Gastrocnemius medialis (tissue), 4 donors: ENCODE results near the gene S1PR3. TPM values are rescaled to one million over a fixed set of nuclear protein-coding genes. Genes with fewer than 3 reads are reported as not detected.

Experiments used
- ATAC-seq, 2 donors: fragments of 150-250 bp; one replicate each; pipeline ENCODE4 v1.9.1; 2016
- DNase-seq, 2 donors: peaks; one replicate each; pipeline ENCODE4 v3.0.0-alpha.2; 2019
- H3K27ac ChIP-seq, 4 donors: fragments of 200-600 bp; sonication (generic); 1 replicate in 1 of 4; 2 replicates in 3 of 4; pipeline ENCODE4 v1.5.1; 2016 to 2018; ENCODE audit warnings: mild to moderate bottlenecking in 2 of 4, moderate library complexity in 1 of 4
- H3K27me3 ChIP-seq, 3 donors: fragments of 200-600 bp; sonication (generic) in 2 of 3; 1 replicate in 1 of 3; 2 replicates in 2 of 3; pipeline versions ENCODE4 v1.5.1 to v1.6.0; 2016 to 2019; ENCODE audit warnings: mild to moderate bottlenecking in 1 of 3, moderate library complexity in 1 of 3
- H3K36me3 ChIP-seq, 2 donors: fragments of 200-600 bp; sonication (generic) in 1 of 2; one replicate each; pipeline ENCODE4 v1.5.1; 2017 to 2018
- H3K4me1 ChIP-seq, 2 donors: fragments of 200-600 bp; sonication (generic) in 1 of 2; one replicate each; pipeline ENCODE4 v1.5.1; 2016 to 2017; ENCODE audit warnings: mild to moderate bottlenecking in 2 of 2
- H3K4me3 ChIP-seq, 4 donors: fragments of 200-600 bp; sonication (generic) in 3 of 4; 1 replicate in 1 of 4; 2 replicates in 3 of 4; pipeline ENCODE4 v1.5.1; 2016 to 2019; ENCODE audit warnings: mild to moderate bottlenecking in 2 of 4
- H3K9me3 ChIP-seq, 3 donors: fragments of 200-600 bp; sonication (generic) in 2 of 3; 1 replicate in 1 of 3; 2 replicates in 2 of 3; pipeline ENCODE4 v1.5.1; 2016 to 2019
- CTCF ChIP-seq, 5 experiments: fragments of 450-650 bp in 3 of 5; fragments of 200-600 bp in 2 of 5; sonication (generic) in 2 of 5; IDR thresholded peaks in 4 of 5; conservative IDR thresholded peaks in 1 of 5; 1 replicate in 4 of 5; 2 replicates in 1 of 5; pipeline ENCODE4 v1.5.1; 2016 to 2019; ENCODE audit warnings: antibody characterized with exemption in 5 of 5, mild to moderate bottlenecking in 3 of 5, moderate library complexity in 3 of 5
- POLR2A ChIP-seq, 2 donors: fragments of 450-650 bp; IDR thresholded peaks; one replicate each; pipeline ENCODE4 v1.6.1; 2017; ENCODE audit warnings: antibody characterized with exemption in 2 of 2, mild to moderate bottlenecking in 2 of 2, moderate library complexity in 2 of 2
- in situ Hi-C, 4 donors: fragments of 200-750 bp; cut with MboI; loops; one replicate each; pipeline versions ENCODE4 v1.15.0 to v1.8.0; 2017; ENCODE audit warnings: low sequenced_read_pairs in 4 of 4
- intact Hi-C: fragments of 100-400 bp; cut with DNase I; formaldehyde crosslinking; loops from one replicate; pipeline ENCODE4 v1.15.1; 2023; ENCODE audit warnings: low total_unique reads
- total RNA-seq, 4 donors: library from RNA; depleted of rRNA; stranded (reverse); fragments of >200 nt; gene quantifications; one replicate each; pipeline versions ENCODE4 v1.1.0 to v1.2.3, GENCODE V29; 2016

Gene S1PR3
- total RNA-seq, 4 donors from 2014 or later, result 3.3 to 13.4 (median 5.7) TPM

GRCh38 chr9:88976890-88977257 is 14.4 kb upstream of the S1PR3 start:
- no peaks in the 10 kb centered on the region for H3K9me3 ChIP-seq
- H3K27me3 ChIP-seq, result no peaks in the 10 kb centered on the region
- H3K27ac ChIP-seq, result no peak overlapping the region
- no peaks in the 10 kb centered on the region for H3K4me1 ChIP-seq
- in situ Hi-C loops, result loop anchor here in 1 of 4 donors (25.0 kb wide), 1 partner anchor 240 kb away; no protein-coding TSS in a partner anchor
- no peak for DNase-seq
- H3K4me3 ChIP-seq, result no peak overlapping the region
- no peaks in the 10 kb centered on the region for H3K36me3 ChIP-seq
- TF ChIP-seq POLR2A (IDR thresholded peaks at IDR 0.05) (no peak), CTCF (IDR thresholded peaks at IDR 0.05 in 4 of 5, conservative IDR thresholded peaks at IDR 0.05 in 1 of 5) (no peak)
- intact Hi-C loops, result no loop called here
- no peak for ATAC-seq

GRCh38 chr9:88978034-88978433 is 13.2 kb upstream of the S1PR3 start:
- ATAC-seq (no peak), DNase-seq (no peak)
- H3K27me3 ChIP-seq, result no peaks in the 10 kb centered on the region
- no peak overlapping the region for H3K27ac ChIP-seq
- H3K36me3 ChIP-seq, result no peaks in the 10 kb centered on the region
- H3K4me3 ChIP-seq, result no peak overlapping the region
- in situ Hi-C loops, result loop anchor here in 1 of 4 donors (25.0 kb wide), 1 partner anchor 241 kb away; no protein-coding TSS in a partner anchor
- no peaks in the 10 kb centered on the region for H3K9me3 ChIP-seq
- no peaks in the 10 kb centered on the region for H3K4me1 ChIP-seq
- intact Hi-C loops, result no loop called here
- TF ChIP-seq CTCF (IDR thresholded peaks at IDR 0.05 in 4 of 5, conservative IDR thresholded peaks at IDR 0.05 in 1 of 5), result no peak
- no peak for TF ChIP-seq POLR2A (IDR thresholded peaks at IDR 0.05)

GRCh38 chr9:88979021-88979420 is 12.2 kb upstream of the S1PR3 start:
- TF ChIP-seq POLR2A (IDR thresholded peaks at IDR 0.05) (no peak), CTCF (IDR thresholded peaks at IDR 0.05 in 4 of 5, conservative IDR thresholded peaks at IDR 0.05 in 1 of 5) (no peak)
- Histone ChIP-seq H3K4me1 (no peaks in the 10 kb centered on the region), H3K27ac (no peak overlapping the region), H3K27me3 (no peaks in the 10 kb centered on the region), H3K36me3 (no peaks in the 10 kb centered on the region), H3K4me3 (no peak overlapping the region), H3K9me3 (no peaks in the 10 kb centered on the region)
- intact Hi-C loops, result no loop called here
- in situ Hi-C loops, result loop anchor here in 1 of 4 donors (25.0 kb wide), 1 partner anchor 242 kb away; no protein-coding TSS in a partner anchor
- no peak for DNase-seq
- ATAC-seq, result peak; percentile 33 to 42

- DNase-seq, result no peak
- H3K27me3 ChIP-seq, result no peaks in the 10 kb centered on the region
- no peaks in the 10 kb centered on the region for H3K9me3 ChIP-seq
- no peaks in the 10 kb centered on the region for H3K4me1 ChIP-seq
- H3K27ac ChIP-seq, result no peak overlapping the region
- ATAC-seq, result no peak
- no peaks in the 10 kb centered on the region for H3K36me3 ChIP-seq
- intact Hi-C loops (loop anchor here (10.0 kb wide), 1 partner anchor 235 kb away; no protein-coding TSS in a partner anchor), in situ Hi-C loops (loop anchor here in 1 of 4 donors (25.0 kb wide), 1 partner anchor 242 kb away; no protein-coding TSS in a partner anchor)
- no peak overlapping the region for H3K4me3 ChIP-seq
- TF ChIP-seq CTCF (IDR thresholded peaks at IDR 0.05 in 4 of 5, conservative IDR thresholded peaks at IDR 0.05 in 1 of 5) (no peak), POLR2A (IDR thresholded peaks at IDR 0.05) (no peak)
Observed at GRCh38 chr9:88979791-88980190, 11.5 kb upstream of the S1PR3 start.
